ENCODE measurements around the gene GBA2.

DNA sequence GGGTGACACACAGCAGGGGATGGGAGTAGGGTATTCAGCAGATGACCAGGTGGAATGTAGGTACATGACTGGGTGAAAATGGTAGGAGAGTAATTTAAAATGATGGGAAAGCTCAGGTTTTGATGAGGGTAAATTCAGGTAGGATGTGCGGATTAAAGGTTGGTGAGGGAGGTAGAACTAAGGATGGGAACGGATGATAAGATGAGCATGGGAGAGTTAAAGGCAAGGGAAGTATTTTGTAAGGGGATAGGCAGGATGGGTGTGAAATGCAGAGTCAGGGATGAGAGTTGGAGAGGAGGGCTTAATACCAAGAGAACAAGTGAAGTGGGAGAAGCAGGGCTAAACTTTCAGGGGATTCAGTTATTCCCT, 18.6 kb downstream of the GBA2 start:
- TF ChIP-seq YY1 (IDR thresholded peaks at IDR 0.05; ENCODE audit: insufficient read depth, insufficient read length) (no peak), ZNF274 (IDR thresholded peaks at IDR 0.05; ENCODE audit: low read depth, low read length) (no peak)
